Right hindlimb (tissue), 1 donor: ENCODE data around the gene FZD8.
"Not testable (repeated sequence)": the region's sequence is repeated elsewhere in the genome, so short reads cannot be mapped to it uniquely, and the experiment has no call there.

Experiments used
- DNase-seq: peaks from one replicate; pipeline ENCODE4 v3.0.0-alpha.2; 2018

The FZD8 gene

GRCh38 chr10:35642035-35642792 lies at the start of gene FZD8:
TSS of gene FZD8 (minus strand) at chr10:35642296. CDS start at chr10:35641429, 867 bp downstream.
- peak; percentile 96 for DNase-seq

DNA sequence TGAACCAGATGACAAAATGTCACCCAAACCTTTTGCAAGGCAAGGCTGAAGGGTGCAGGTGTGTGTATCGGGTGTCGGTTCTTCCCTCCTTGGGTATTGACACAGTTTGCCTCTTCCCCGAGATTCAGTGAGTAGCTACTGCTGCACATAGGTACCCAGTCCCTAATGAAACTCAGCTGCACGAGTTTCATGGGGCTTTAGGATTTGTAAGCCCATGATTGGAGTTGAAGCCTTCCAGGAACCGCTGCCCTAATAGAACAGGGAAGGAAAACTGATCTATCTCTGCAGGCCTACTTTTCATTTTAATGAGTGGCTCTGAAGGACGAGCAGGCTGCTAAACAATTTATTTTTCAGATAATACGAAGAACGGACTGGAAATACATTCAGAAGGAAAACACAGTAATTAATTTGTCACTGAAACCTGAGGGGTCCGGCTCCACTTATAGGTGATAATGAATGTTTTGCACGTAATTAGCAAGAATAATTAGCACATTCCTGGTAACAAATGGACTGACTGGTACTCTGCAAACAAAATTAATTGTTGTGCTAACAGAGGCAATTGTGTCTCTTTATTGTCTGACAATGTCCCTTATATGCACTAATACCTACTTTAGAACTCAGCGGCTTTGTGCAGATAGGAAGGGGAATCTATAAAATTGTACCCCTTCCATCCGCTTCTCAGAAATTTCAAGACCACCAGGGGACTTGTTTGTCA lies 49.6 kb upstream of the FZD8 start:
- DNase-seq: no peak

DNA sequence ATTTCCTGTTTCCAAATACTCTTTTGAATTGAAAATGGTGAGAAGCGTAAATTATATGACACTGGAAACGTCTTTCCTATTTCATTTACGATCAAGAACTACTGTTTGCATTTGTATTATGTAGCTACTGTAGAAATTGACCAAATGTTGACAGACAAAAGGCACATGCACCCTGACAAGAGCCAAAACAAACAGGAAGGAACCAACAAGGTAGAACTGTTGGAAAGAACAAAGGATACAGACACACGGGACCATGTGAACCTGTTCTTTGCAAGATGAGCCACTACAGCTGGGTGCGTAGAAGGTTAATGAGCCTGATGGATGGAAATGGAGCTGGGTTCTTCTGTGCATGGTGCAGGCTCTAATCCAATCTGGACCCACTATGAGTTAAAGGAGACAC lies 48.4 kb upstream of the FZD8 start:
- no peak for DNase-seq

- DNase-seq: not testable (repeated sequence)
Measured at GRCh38 chr10:35685858-35686257, 43.8 kb upstream of the FZD8 start.

DNA sequence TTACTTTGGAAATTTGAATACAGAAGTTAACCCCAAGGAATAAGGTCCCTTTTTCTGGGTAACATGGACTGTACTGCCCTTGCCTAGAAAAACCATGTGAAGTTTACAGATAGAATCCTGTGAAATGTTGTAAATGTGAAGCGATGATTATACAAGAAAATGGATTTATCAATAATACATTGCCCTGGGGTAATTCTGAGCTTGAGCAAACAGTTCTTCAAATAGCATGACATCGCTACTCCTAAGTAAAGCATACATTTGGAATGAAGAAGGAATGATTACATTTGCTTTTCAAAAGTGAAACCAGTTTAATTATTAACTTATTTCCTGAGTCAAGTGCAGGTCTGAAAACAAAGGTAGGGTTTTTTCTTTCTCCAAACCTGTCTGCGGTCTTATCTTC lies 43.3 kb upstream of the FZD8 start:
- DNase-seq: no peak

DNA sequence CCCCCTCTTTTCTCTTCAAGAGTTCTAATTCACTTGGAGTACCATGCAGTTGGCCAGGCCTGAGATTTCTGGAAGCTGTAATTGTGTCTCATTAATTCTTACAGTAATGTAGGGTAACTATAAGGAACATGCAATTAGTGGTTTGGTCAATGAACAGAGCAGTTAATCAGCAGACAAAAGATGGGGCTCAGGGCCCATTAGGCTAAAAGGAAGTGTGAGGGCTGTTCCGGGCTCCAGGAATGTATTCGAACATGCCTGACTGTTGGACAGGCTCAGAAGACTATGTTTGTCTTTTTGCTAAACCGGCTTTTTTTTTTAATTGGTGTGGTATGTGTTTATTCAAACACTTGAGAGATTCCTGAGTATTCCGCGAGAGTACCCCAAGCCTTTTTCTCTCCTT lies 42.5 kb upstream of the FZD8 start:
- no peak for DNase-seq

- DNase-seq: no peak
Measured at GRCh38 chr10:35675846-35676245, 33.8 kb upstream of the FZD8 start.

- no peak for DNase-seq
Measured at GRCh38 chr10:35674843-35675242, 32.7 kb upstream of the FZD8 start.

DNA sequence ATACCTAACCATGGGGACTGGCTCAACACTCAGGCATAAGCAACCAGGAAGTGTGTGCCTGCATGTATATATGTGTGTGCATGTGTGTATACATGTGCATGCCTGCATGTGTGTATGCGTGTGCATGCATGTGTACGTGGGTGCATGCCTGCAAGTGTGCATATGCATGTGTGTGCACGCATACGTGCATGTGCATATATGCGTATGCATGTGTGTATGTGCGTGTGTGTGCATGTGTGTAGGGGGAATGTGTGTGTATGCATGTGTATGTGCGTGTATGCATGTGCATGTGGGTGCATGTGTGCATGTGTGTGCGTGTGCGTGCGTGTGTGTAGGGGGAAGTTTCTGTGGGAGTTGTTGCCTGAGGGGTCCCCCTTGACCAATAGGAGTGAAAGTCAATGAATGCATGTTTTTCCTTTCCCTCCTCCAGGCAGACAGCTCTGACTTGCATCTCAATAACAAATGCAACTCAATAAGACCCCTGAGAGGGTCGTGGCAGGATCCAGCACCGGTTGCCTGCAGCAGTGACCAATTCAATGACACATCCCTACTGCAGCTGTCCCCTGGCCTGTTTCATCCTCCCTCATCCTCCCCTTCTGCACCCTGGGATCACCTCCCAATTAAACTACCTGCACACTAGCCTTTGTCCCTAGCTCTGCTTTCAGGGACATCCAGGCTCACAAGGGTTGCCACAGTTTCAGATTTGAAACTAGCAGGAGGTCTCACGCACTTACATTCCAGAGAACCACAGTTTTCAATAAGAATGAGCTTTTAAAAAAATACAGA lies 27.0 kb upstream of the FZD8 start:
- no peak for DNase-seq

- DNase-seq: no peak
Measured at GRCh38 chr10:35667971-35668370, 25.9 kb upstream of the FZD8 start.

DNA sequence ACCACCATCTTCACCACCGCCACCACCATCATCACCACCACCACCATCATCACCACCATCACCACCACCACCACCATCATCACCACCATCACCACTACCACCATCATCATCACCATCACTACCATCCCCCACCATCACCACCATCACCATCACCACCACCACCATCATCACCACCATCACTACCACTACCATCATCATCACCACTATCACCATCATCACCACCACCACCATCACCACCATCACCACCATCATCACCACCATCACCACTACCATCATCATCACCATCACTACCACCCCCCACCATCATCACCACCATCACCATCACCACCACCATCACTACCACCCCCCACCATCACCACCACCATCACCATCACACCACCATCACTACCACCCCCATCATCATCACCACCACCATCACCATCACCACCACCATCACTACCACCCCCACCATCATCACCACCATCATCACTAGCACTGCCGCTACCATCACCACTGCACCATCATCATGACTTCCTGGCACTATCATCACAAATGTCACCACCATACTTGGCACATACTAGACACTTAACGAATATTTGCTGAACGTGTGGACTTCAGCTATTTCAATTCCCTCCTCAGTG lies 25.3 kb upstream of the FZD8 start:
- DNase-seq: no peak

DNA sequence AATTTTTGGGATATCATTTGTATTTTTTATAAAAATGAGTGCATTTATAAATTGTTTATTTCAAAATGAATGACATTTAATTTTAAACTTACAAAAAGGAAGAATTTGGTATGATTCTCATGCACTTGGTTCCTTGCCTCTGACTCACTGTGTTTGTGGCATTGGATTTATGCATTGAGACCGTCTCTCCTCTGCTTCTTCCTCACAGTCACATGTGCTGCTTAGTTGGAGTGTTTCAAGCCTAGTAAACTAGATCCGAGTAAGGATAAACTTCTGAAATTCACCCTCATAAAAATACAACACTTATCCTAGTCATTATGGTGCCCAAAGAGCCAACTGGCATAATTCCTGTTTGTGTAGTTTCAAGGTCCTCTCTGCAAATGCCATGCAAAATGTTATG lies 19.1 kb upstream of the FZD8 start:
- DNase-seq: no peak

DNA sequence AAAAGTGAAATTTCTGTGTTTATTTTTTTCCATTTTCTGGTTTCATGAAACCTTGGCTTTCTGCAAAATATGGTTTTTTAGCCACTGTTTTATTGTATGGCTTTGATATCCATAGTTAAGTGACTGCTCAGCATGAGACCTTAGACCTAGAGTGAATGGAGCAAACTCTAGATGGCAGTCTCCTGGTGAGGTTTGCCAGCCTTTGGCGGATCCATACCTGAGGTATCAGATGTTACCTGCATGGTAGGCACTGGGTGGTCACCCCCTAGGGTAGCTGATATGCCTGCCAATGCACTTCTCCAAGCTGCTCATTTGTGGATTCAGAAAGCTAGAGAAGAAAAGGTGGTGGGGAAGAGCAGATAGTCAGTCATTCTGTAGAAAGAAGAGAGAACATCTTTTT lies 17.4 kb upstream of the FZD8 start:
- DNase-seq: no peak

DNA sequence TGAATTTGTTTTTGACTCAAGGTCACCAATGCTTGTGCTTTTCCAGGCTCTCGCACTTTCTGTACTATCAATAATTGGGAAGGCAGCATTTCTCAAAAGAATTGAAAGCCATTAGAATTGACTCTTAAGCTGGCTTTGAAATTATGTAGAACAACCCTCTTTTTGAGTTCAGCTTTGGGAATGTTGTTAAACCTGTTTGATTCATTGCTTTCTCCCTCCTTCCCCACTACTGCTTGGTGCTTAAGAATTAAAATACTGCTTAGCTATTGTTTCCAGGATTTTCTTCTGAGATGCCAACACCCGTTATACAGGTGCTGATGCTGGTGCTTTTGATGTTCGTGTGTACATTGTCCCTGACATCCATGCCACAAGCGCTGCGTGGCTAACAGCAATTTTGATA lies 15.5 kb upstream of the FZD8 start:
- DNase-seq: no peak

DNA sequence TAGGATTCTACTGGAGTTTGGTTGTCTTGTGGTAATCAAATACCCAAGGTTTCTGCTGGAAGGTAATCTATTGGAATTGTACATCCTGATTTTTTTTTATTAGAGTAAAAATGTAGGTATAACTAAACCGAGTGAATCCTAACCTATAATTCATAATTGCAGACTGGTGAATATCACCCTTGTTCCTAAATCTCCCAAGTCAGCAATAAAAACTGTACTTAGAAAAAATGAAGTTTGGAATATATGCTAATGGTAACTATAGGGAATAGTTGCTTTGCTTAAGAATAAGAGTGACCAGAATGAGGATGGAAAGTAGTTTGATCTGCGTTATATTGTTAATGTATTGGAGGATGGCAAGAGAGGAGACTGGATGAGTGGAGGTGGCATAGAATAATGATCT lies 10.7 kb upstream of the FZD8 start:
- DNase-seq: no peak

GRCh38 chr10:35650894-35651293 lies 8.8 kb upstream of the FZD8 start:
- no peak for DNase-seq

GRCh38 chr10:35644050-35644950 lies 2.2 kb upstream of the FZD8 start:
- DNase-seq: peak; percentile 73

DNA sequence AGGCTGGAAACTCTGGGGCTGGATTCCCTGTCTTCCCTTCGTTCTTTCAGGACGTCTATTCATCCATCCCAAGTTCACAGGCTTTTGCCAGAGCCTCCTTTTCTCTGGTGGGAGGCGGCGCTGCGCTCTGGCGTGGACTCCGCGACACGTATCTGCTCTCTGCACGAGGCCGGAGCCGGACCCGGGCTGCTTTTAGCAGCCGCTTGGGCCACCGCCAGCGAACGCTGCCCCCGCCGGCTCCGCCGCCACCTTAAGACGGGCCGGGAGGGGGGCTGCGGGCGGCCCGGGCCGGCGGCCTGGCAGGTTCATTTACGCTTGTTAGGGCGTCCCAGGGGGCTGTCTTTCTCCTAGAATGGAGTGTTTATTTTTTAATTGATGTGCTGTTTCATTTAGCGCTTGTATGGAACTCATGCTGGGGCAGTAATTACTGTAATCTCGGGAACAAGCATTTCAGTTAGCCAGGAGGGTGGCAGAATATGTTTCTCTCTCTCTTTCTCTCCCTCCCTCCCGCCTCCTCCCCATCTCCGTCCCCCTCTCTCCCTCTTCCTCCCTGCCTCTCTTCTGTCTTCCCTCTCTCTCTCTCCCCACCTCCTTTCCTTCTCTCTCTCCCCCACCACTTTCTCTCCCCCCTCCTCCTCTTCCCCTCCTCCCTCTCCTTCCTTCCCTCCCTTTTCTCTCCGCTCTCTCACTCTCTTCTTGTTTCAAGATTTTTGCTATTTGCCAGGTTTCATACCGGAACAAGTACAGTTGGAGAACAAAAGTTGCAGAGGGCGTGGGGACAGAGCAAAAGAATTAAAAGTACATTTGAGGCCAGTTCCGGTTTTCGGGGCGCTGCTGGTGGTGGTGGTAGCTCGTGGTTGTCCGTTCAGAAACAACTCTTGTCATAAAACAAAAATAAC lies 1.3 kb upstream of the FZD8 start:
- DNase-seq: peak; percentile 94

DNA sequence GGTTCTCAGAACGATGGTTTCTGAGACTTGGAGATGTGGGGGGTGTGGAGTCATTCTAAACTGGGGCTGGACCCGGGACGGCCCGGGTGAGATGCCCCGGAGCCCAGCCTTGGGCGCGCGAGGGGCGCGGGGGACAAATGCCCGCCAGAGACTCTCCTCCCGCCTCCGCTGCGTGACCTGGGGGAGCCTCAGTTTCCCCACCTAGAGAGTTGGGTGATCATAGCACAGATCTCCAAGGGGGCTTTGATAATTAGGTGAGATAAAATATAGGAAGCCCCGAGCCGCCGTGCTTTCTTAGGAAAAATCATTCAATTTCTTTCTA lies 658 bp upstream of the FZD8 start:
- no peak for DNase-seq

- DNase-seq: no peak
Measured at GRCh38 chr10:35641676-35642034, 441 bp downstream of the FZD8 start.

GRCh38 chr10:35640951-35641675 lies 983 bp downstream of the FZD8 start:
- DNase-seq: peak; percentile 82
